Nephron progenitor cell (in vitro differentiated cells): ENCODE results near the gene ENDOV.

Source experiments
- DNase-seq: peaks from one replicate; pipeline ENCODE4 v3.0.0; 2021
- H3K27ac Mint-ChIP-seq: 2 replicates; pipeline ENCODE4 v1.8.0; 2021; ENCODE audit warnings: mild to moderate bottlenecking, moderate library complexity, mixed read lengths
- H3K27me3 Mint-ChIP-seq: 2 replicates; pipeline ENCODE4 v1.8.0; 2021; ENCODE audit warnings: mild to moderate bottlenecking, low read depth, mixed read lengths; ENCODE audit not compliant: poor library complexity
- H3K36me3 Mint-ChIP-seq: 2 replicates; pipeline ENCODE4 v1.8.0; 2021; ENCODE audit warnings: low read depth, mixed read lengths
- H3K4me1 Mint-ChIP-seq: 2 replicates; pipeline ENCODE4 v1.8.0; 2021; ENCODE audit warnings: mixed read lengths
- H3K4me3 Mint-ChIP-seq: 2 replicates; pipeline ENCODE4 v1.8.0; 2021; ENCODE audit warnings: mild to moderate bottlenecking, moderate library complexity, mixed read lengths
- H3K9me3 Mint-ChIP-seq: 2 replicates; pipeline ENCODE4 v1.8.0; 2021; ENCODE audit warnings: mild to moderate bottlenecking, moderate library complexity, mixed read lengths
- TF ChIP-seq, protein P1 (sequence below): fragments of 200-600 bp; sonication (generic); IDR thresholded peaks from 2 replicates; pipeline ENCODE4 v1.5.0; 2021; ENCODE audit warnings: antibody characterized with exemption

Gene ENDOV

DNA sequence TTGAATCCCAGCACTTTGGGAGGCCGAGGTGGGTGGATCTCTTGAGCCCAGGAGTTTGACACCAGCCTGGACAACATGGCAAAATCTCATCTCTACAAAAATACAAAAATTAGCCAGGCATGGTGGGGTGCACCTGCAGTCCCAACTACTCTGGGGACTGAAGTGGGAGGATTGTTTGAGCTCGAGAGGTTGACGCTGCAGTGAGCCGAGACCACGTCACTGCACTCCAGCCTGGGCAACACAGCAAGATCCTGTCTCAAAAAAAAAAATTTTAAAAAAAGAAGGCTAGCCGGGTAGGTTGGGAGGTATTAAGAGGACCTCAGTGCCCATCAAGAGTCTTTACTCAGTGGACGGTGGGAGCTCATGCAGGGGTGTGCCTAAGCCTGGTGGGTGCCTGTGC, 65.3 kb downstream of the ENDOV start:
- Mint-ChIP-seq H3K27me3 (peaks cover 80% of the 10 kb centered on the region), H3K36me3 (no peaks in the 10 kb centered on the region), H3K9me3 (no peaks in the 10 kb centered on the region), H3K4me1 (peaks cover 6% of the 10 kb centered on the region), H3K4me3 (no peak overlapping the region), H3K27ac (no peak overlapping the region)
- TF ChIP-seq, protein P1, sequence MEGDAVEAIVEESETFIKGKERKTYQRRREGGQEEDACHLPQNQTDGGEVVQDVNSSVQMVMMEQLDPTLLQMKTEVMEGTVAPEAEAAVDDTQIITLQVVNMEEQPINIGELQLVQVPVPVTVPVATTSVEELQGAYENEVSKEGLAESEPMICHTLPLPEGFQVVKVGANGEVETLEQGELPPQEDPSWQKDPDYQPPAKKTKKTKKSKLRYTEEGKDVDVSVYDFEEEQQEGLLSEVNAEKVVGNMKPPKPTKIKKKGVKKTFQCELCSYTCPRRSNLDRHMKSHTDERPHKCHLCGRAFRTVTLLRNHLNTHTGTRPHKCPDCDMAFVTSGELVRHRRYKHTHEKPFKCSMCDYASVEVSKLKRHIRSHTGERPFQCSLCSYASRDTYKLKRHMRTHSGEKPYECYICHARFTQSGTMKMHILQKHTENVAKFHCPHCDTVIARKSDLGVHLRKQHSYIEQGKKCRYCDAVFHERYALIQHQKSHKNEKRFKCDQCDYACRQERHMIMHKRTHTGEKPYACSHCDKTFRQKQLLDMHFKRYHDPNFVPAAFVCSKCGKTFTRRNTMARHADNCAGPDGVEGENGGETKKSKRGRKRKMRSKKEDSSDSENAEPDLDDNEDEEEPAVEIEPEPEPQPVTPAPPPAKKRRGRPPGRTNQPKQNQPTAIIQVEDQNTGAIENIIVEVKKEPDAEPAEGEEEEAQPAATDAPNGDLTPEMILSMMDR = no peak
- DNase-seq = no peak

DNA sequence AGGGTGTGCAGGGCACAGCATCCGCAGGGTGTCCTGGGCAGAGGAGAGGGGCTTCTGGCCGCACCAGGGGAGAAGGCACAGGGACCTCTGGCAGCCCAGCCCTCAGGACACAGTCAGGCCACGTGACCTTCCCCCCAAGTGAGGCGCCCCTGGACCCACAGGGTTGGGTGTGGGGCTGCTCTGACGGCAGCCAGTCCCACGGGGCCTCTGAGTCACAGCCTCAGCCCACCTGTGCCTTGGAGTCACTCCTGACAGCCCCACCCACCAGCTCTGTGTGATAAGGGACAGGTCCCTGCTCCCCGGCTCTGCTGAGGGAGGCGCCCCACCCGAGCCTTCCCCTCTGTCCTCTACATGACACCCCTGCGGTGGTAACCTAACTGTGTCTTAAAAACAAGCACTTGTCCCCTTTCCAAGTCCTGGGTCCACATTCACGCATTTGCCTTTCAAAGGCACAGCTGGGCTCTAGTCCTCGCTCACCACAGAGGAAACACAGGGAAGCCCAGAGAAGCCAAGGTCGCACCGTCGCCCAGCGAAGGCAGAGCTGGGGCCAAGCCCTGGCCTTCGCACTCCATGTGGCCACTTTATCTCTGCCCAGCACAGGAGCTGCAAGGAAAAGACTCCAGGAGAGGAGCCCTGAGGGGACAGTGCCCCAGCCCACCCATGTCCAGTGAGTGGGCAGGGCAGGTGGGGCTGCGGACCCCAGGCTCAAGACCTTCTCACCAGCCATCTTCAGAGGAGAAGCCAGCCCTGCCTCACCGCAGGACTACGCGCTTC, 66.5 kb downstream of the ENDOV start:
- H3K4me3 Mint-ChIP-seq = no peak overlapping the region
- peaks cover 83% of the 10 kb centered on the region for H3K27me3 Mint-ChIP-seq
- TF ChIP-seq, protein P1 = no peak
- DNase-seq = no peak
- H3K9me3 Mint-ChIP-seq = no peaks in the 10 kb centered on the region
- H3K4me1 Mint-ChIP-seq = peaks cover 6% of the 10 kb centered on the region
- H3K36me3 Mint-ChIP-seq = no peaks in the 10 kb centered on the region
- H3K27ac Mint-ChIP-seq = no peak overlapping the region

DNA sequence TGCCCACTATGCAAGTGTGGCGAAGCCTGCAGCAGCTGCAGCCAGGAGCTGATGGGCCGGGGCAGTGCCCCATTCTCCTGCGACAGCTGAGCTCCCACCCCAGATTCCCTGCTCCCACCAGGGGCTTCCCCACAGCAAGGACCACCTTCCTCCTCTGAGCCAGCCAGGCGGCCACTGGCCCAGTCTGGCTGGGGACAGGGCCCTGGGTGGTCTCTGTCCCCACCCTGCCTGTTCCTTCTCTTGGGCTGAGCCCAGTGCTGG, 67.0 kb downstream of the ENDOV start:
- no peaks in the 10 kb centered on the region for H3K36me3 Mint-ChIP-seq
- no peak overlapping the region for H3K4me3 Mint-ChIP-seq
- TF ChIP-seq, protein P1 = no peak
- no peak overlapping the region for H3K27ac Mint-ChIP-seq
- peaks cover 6% of the 10 kb centered on the region for H3K4me1 Mint-ChIP-seq
- DNase-seq = no peak
- peaks cover 85% of the 10 kb centered on the region for H3K27me3 Mint-ChIP-seq
- no peaks in the 10 kb centered on the region for H3K9me3 Mint-ChIP-seq

DNA sequence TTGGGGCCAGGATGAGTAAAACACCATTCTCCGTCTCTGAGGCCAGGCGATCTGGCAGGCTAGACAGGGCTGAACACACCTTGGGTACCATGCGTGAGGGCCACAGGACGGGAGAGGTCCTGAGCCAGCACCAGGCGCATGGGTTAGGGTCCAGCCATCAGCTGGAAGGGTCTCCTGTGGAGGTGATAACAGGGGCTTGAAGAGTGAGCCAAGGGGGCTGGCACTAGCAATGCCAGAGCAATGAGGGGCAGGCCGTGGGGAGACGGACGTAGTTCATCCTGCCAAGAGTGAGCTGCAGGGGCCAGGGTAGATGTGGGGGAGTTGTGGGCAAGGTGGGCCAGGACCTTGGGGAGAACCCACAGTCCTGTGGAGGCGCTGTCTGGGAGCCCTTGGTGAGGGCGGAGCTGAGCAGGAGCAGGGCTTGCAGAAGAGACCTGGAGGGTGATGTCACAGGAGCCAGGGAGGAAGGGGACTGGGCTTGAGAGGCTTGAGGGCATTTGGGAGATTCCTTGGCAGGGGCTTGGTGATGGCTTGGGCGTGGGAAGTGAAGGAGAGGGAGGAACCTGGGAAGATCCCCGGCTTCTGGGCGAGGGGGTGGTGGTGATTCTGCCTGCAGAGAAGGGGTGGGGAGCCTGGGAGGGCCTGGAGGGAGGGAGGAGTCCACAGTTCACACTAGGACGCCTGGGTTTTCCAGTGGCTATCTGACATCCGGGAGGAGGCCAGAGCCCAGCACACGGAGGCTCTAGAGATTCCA, 67.8 kb downstream of the ENDOV start:
- DNase-seq = no peak
- Mint-ChIP-seq H3K4me3 (no peak overlapping the region), H3K4me1 (peaks cover 6% of the 10 kb centered on the region), H3K27ac (no peak overlapping the region), H3K9me3 (no peaks in the 10 kb centered on the region), H3K27me3 (peaks cover 93% of the 10 kb centered on the region), H3K36me3 (no peaks in the 10 kb centered on the region)
- TF ChIP-seq, protein P1 = no peak

DNA sequence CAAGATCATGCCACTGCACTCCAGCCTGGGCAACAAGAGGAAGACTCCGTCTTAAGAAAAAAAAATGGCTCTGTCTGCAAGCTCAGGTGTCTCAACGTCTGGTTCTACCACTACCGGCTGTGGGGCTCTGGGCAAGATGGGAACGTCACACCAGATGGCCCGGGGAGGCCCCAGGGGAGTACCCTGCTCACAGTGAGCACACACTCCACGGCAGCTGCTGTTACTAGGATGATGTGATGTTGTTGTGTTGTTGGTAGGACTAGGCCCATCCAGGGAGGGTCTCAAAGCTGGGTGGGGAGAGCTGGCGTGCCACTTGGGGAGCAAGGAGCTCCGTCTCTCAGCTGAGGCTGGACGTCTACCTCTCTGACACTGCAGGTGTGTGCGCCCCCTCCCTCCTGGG, 70.9 kb downstream of the ENDOV start:
- Mint-ChIP-seq H3K27ac (no peak overlapping the region), H3K4me1 (no peaks in the 10 kb centered on the region), H3K27me3 (peaks cover 79% of the 10 kb centered on the region), H3K9me3 (no peaks in the 10 kb centered on the region), H3K4me3 (no peak overlapping the region), H3K36me3 (no peaks in the 10 kb centered on the region)
- DNase-seq = no peak
- TF ChIP-seq, protein P1 = no peak

DNA sequence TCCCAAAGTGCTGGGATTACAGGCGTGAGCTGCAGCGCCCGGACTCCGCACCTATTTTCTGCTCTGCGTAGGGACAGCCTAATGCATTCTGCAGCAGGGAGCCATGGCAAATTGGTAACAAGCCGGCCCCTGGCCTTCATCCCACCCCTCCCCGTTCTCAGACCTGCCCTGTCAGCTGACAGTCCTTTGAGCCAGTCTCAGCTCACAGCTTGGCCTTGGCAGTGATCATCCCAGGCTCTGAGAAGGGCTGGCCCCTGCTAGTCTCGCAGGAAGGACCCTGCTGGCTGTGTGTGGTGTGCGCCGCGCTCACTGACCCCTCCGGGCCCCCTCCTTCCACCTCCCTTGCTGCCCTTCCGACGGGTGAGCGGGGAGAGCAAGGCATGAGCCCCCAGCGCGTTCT, 71.7 kb downstream of the ENDOV start:
- H3K4me1 Mint-ChIP-seq = peaks cover 5% of the 10 kb centered on the region
- no peak overlapping the region for H3K27ac Mint-ChIP-seq
- H3K27me3 Mint-ChIP-seq = peaks cover 79% of the 10 kb centered on the region
- no peak overlapping the region for H3K4me3 Mint-ChIP-seq
- H3K9me3 Mint-ChIP-seq = no peaks in the 10 kb centered on the region
- H3K36me3 Mint-ChIP-seq = no peaks in the 10 kb centered on the region
- DNase-seq = peak; percentile 34
- TF ChIP-seq, protein P1 = no peak
